Heart left ventricle (tissue), 13 donors: ENCODE measurements around the gene NAALADL2.

Experiments used
- POLR2A ChIP-seq, 2 donors: fragments of 450-650 bp; IDR thresholded peaks; one replicate each; pipeline ENCODE4 v1.6.1; 2017; ENCODE audit warnings: antibody characterized with exemption in 2 of 2, mild to moderate bottlenecking in 2 of 2, moderate library complexity in 2 of 2
- TF ChIP-seq, protein P1 (sequence below), 12 donors: fragments of 200-600 bp; sonication (generic) in 4 of 12; IDR thresholded peaks; one replicate each; pipeline versions ENCODE4 v1.5.0 to v1.8.0; 2018 to 2022; ENCODE audit warnings: antibody characterized with exemption in 12 of 12, mild to moderate bottlenecking in 5 of 12
- donor health status: ischemic (EF 13 %, LVEDD 7.1; RV severe dilation, severe dysfunction).
- donor health status: DM: no; HTN: yes; CAD: no.
- donor health status: DM: no; HTN: no; CAD: no.
- donor health status: ischemic (EF 25% LVEDD 6.9; RV normal size, moderate dysfunction).
- donor health status: ischemic (EF 25% LVEDD 5.7; RV mildly dilated, moderate dysfunction).
- donor health status: ischemic (EF 35%, LVEDD 5.7; RV mildly dilated, moderate dysfunction).
- donor health status: nonischemic (EF 11% LVEDD 7.7; RV severe dilation, severe dysfunction).
- donor health status: DM: yes; HTN: yes; CAD: no.
- donor health status: PGD.
- donor health status: ischemic (EF 29% LVEDD 5.4; RV normal size, mild dysfunction).
- donor health status: nonischemic (EF 23%, LVEDD 6.1; RV moderate dilation, normal function).

GRCh38 chr3:175325440-175325839 is 466.3 kb downstream of the NAALADL2 start:
- TF ChIP-seq, protein P1, sequence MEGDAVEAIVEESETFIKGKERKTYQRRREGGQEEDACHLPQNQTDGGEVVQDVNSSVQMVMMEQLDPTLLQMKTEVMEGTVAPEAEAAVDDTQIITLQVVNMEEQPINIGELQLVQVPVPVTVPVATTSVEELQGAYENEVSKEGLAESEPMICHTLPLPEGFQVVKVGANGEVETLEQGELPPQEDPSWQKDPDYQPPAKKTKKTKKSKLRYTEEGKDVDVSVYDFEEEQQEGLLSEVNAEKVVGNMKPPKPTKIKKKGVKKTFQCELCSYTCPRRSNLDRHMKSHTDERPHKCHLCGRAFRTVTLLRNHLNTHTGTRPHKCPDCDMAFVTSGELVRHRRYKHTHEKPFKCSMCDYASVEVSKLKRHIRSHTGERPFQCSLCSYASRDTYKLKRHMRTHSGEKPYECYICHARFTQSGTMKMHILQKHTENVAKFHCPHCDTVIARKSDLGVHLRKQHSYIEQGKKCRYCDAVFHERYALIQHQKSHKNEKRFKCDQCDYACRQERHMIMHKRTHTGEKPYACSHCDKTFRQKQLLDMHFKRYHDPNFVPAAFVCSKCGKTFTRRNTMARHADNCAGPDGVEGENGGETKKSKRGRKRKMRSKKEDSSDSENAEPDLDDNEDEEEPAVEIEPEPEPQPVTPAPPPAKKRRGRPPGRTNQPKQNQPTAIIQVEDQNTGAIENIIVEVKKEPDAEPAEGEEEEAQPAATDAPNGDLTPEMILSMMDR (IDR thresholded peaks at IDR 0.05): no peak
- no peak for TF ChIP-seq POLR2A (IDR thresholded peaks at IDR 0.05)
